T-helper 1 cell treated with Interleukin-12 subunit alpha and Interleukin-12 subunit beta and Interleukin-4 antibody, amounts not matched to agents 30 ng/mL and 1 ng/mL, for 36 hours (primary cell): Measurements from ENCODE around the gene TNFRSF1A. TPM values are rescaled to one million over a fixed set of nuclear protein-coding genes. Genes with fewer than 3 reads are reported as not detected.

ENCODE experiments used
- intact Hi-C: fragments of 100-400 bp; cut with micrococcal nuclease; formaldehyde crosslinking; loops from one replicate; pipeline ENCODE4 v1.15.1; 2024
- total RNA-seq: library from RNA; stranded (reverse); gene quantifications from 2 replicates; pipeline ENCODE4 v1.2.3, GENCODE V29; 2022

The TNFRSF1A gene
- total RNA-seq, 1 donor from 2014 or later, result 60.2 TPM

- intact Hi-C loops, result loop anchor here (5.0 kb wide), 1 partner anchor 219 kb away; the partner anchor contains the start of gene IFFO1
Observed at GRCh38 chr12:6338536-6338935, 3.3 kb downstream of the TNFRSF1A start.

GRCh38 chr12:6337958-6338433, 3.9 kb downstream of the TNFRSF1A start:
- intact Hi-C loops, result loop anchor here (1.0 to 5.0 kb wide), 3 partner anchors 25 to 219 kb away; partner anchors contain the start of genes GAPDH and IFFO1

- intact Hi-C loops, result loop anchor here (1.0 to 5.0 kb wide), 5 partner anchors 26 to 220 kb away; partner anchors contain the start of genes GAPDH, IFFO1 and MRPL51
Observed at GRCh38 chr12:6336889-6337853, 4.7 kb downstream of the TNFRSF1A start.

- intact Hi-C loops, result loop anchor here (1.0 to 5.0 kb wide), 4 partner anchors 31 to 221 kb away; partner anchors contain the start of genes GAPDH, IFFO1 and MRPL51
Observed at GRCh38 chr12:6336079-6336888, 5.6 kb downstream of the TNFRSF1A start.

- intact Hi-C loops, result loop anchor here (1.0 to 5.0 kb wide), 8 partner anchors 32 to 222 kb away; partner anchors contain the start of genes GAPDH, IFFO1, MRPL51 and TAPBPL
Observed at GRCh38 chr12:6335451-6336078, 6.3 kb downstream of the TNFRSF1A start.

- intact Hi-C loops, result loop anchor here (1.0 to 5.0 kb wide), 5 partner anchors 88 to 222 kb away; partner anchors contain the start of genes IFFO1 and TAPBPL
Observed at GRCh38 chr12:6334940-6335450, 6.9 kb downstream of the TNFRSF1A start.

- intact Hi-C loops, result loop anchor here (2.0 kb wide), 1 partner anchor 118 kb away; the partner anchor contains the start of gene TAPBPL
Observed at GRCh38 chr12:6334359-6334758, 7.5 kb downstream of the TNFRSF1A start.

- intact Hi-C loops, result no loop called here
Observed at GRCh38 chr12:6333566-6333965, 8.3 kb downstream of the TNFRSF1A start.

GRCh38 chr12:6333029-6333428, 8.8 kb downstream of the TNFRSF1A start:
- intact Hi-C loops, result no loop called here

- intact Hi-C loops, result no loop called here
Observed at GRCh38 chr12:6332459-6332858, 9.4 kb downstream of the TNFRSF1A start.

- intact Hi-C loops, result no loop called here
Observed at GRCh38 chr12:6330999-6331714, 10.7 kb downstream of the TNFRSF1A start.

- intact Hi-C loops, result no loop called here
Observed at GRCh38 chr12:6330192-6330591, 11.7 kb downstream of the TNFRSF1A start.

- intact Hi-C loops, result no loop called here
Observed at GRCh38 chr12:6329703-6330064, 12.2 kb downstream of the TNFRSF1A start.

- intact Hi-C loops, result no loop called here
Observed at GRCh38 chr12:6328945-6329702, 12.8 kb downstream of the TNFRSF1A start.

GRCh38 chr12:6328045-6328779, 13.7 kb downstream of the TNFRSF1A start:
- intact Hi-C loops, result no loop called here

- intact Hi-C loops, result no loop called here
Observed at GRCh38 chr12:6327229-6328041, 14.4 kb downstream of the TNFRSF1A start.
